HepG2 (cell line): ENCODE results near the gene RALY. TPM values are rescaled to one million over a fixed set of nuclear protein-coding genes. Genes with fewer than 3 reads are reported as not detected.
"Not testable (repeated sequence)": the region's sequence is repeated elsewhere in the genome, so short reads cannot be mapped to it uniquely, and the experiment has no call there.

Experiments used
- ATAC-seq: fragments of 200-7000 bp; cut with Tn5 transposase; 3 replicates; pipeline ENCODE4 v1.9.1; 2020; ENCODE audit warnings: mild to moderate bottlenecking, moderate library complexity
- BruUV-seq: library from RNA; stranded (reverse); fragments of 400-500 nt; replicated peaks from 2 replicates; lab custom pipeline; 2021; lab: Mats Ljungman, UMichigan
- CTCF ChIA-PET: fragments of 300-600 bp; formaldehyde crosslinking; extraction: SDS; loops from one replicate; lab custom pipeline; 2021; ENCODE audit warnings: low total read pairs, inconsistent platforms, low intra/inter-chr PET ratio; lab: Yijun Ruan, JAX
- POLR2A ChIA-PET: fragments of 350-600 bp; sonication (Branson Sonifier 250); formaldehyde crosslinking; loops from one replicate; lab custom pipeline; 2020; ENCODE audit warnings: antibody characterized with exemption, inconsistent platforms; lab: Yijun Ruan, JAX
- DNase-seq: peaks from one replicate; pipeline ENCODE4 v3.0.0-alpha.2; 2015; ENCODE audit warnings: low spot score
- FAIRE-seq: peaks from 3 replicates; lab custom pipeline; 2011; peaks lifted over from hg19 to GRCh38; lab: Jason Lieb, UNC
- H2AFZ ChIP-seq: one replicate; pipeline ENCODE4 v1.6.1; 2011; ENCODE audit warnings: low read length, inconsistent platforms
- H3K27ac ChIP-seq: fragments of 300-600 bp; 3 replicates; pipeline ENCODE4 v1.8.0; 2011; ENCODE audit warnings: mixed run types, mild to moderate bottlenecking, mixed read lengths, low read length, inconsistent platforms; ENCODE audit not compliant: insufficient read depth; ENCODE audit errors: extremely low read length
- H3K27me3 ChIP-seq, 2 experiments: fragments of 200-600 bp in 1 of 2; 2 replicates in 1 of 2; 3 replicates in 1 of 2; pipeline versions ENCODE4 v1.6.0 to v1.8.0; 2011; ENCODE audit warnings: low read length in 2 of 2, mild to moderate bottlenecking in 2 of 2, moderate library complexity in 2 of 2, inconsistent platforms in 1 of 2; ENCODE audit not compliant: insufficient read depth in 2 of 2, control insufficient read depth in 1 of 2
- H3K36me3 ChIP-seq, 2 experiments: fragments of 200-600 bp in 1 of 2; replicated peaks in 1 of 2; 2 replicates in 1 of 2; 3 replicates in 1 of 2; pipeline versions ENCODE4 v1.5.1 to v1.8.0; 2011; ENCODE audit warnings: low read length in 2 of 2, inconsistent platforms in 1 of 2; ENCODE audit not compliant: insufficient read depth in 2 of 2, control insufficient read depth in 1 of 2
- H3K4me1 ChIP-seq: 2 replicates; pipeline ENCODE4 v1.5.1; 2012; ENCODE audit warnings: low read length, inconsistent platforms; ENCODE audit not compliant: insufficient read depth
- H3K4me2 ChIP-seq: 2 replicates; pipeline ENCODE4 v1.6.0; 2011; ENCODE audit warnings: low read depth, low read length, inconsistent platforms
- H3K4me3 ChIP-seq, 3 experiments: fragments of 200-600 bp in 1 of 3; sonication (generic), shearing (Covaris generic) in 1 of 3; replicated peaks in 1 of 3; 2 replicates each; pipeline ENCODE4 v1.5.1; 2011 to 2016; ENCODE audit warnings: low read length in 3 of 3, inconsistent platforms in 2 of 3, low read depth in 2 of 3, mild to moderate bottlenecking in 2 of 3, control low read depth in 1 of 3, mixed read lengths in 1 of 3; ENCODE audit not compliant: insufficient read depth in 1 of 3
- H3K79me2 ChIP-seq: one replicate; pipeline ENCODE4 v1.6.1; 2011; ENCODE audit warnings: low read length, inconsistent platforms; ENCODE audit not compliant: insufficient read depth
- H3K9ac ChIP-seq: 2 replicates; pipeline ENCODE4 v1.6.0; 2011; ENCODE audit warnings: mild to moderate bottlenecking, low read depth, low read length, inconsistent platforms; ENCODE audit not compliant: insufficient read depth
- H3K9me3 ChIP-seq: 2 replicates; pipeline ENCODE4 v1.5.1; 2012; ENCODE audit warnings: mild to moderate bottlenecking, low read length
- H4K20me1 ChIP-seq: 2 replicates; pipeline ENCODE4 v1.6.0; 2011; ENCODE audit warnings: inconsistent platforms, mild to moderate bottlenecking, low read length, moderate library complexity; ENCODE audit not compliant: insufficient read depth
- ARID3A ChIP-seq: IDR thresholded peaks from 2 replicates; pipeline ENCODE4 v1.6.1; 2012; ENCODE audit warnings: low read depth, low read length, improper control_type of control experiment
- CREM ChIP-seq, 2 experiments: sonication (generic) in 1 of 2; formaldehyde crosslinking in 1 of 2; IDR thresholded peaks; 2 replicates each; pipeline versions ENCODE4 v1.4.0 to v1.6.1; 2016 to 2020; ENCODE audit warnings: antibody characterized with exemption in 1 of 2, mild to moderate bottlenecking in 1 of 2, missing genetic modification reagents in 1 of 2
- KAT8 ChIP-seq: IDR thresholded peaks from 2 replicates; pipeline ENCODE4 v1.6.1; 2016; ENCODE audit warnings: missing genetic modification reagents, missing compliant biosample characterization
- KLF16 ChIP-seq, 2 experiments: sonication (generic) in 1 of 2; formaldehyde crosslinking in 1 of 2; IDR thresholded peaks; 2 replicates each; pipeline versions ENCODE4 v1.6.1 to v1.8.0; 2016 to 2023; ENCODE audit warnings: missing genetic modification reagents in 2 of 2, missing compliant biosample characterization in 1 of 2
- KLF6 ChIP-seq: IDR thresholded peaks from 2 replicates; pipeline ENCODE4 v1.8.0; 2016; ENCODE audit warnings: missing biosample characterization, missing genetic modification reagents
- MAX ChIP-seq: IDR thresholded peaks from 2 replicates; pipeline ENCODE4 v1.6.1; 2012; ENCODE audit warnings: inconsistent platforms
- MAZ ChIP-seq, 2 experiments: sonication (generic) in 1 of 2; formaldehyde crosslinking in 1 of 2; IDR thresholded peaks; 2 replicates each; pipeline versions ENCODE4 v1.5.0 to v1.6.1; 2012 to 2020; ENCODE audit warnings: low read depth in 2 of 2, mild to moderate bottlenecking in 2 of 2, borderline replicate concordance in 1 of 2, improper control_type of control experiment in 1 of 2, low read length in 1 of 2, missing genetic modification reagents in 1 of 2, moderate library complexity in 1 of 2
- NCOA2 ChIP-seq: sonication (generic); formaldehyde crosslinking; IDR thresholded peaks from 2 replicates; pipeline ENCODE4 v1.8.0; 2022; ENCODE audit warnings: inconsistent platforms
- NFKBIZ ChIP-seq: IDR thresholded peaks from 2 replicates; pipeline ENCODE4 v1.6.1; 2018; ENCODE audit warnings: missing genetic modification reagents, missing compliant biosample characterization
- PHF21A ChIP-seq: sonication (generic); formaldehyde crosslinking; IDR thresholded peaks from 2 replicates; pipeline ENCODE4 v1.5.0; 2020; ENCODE audit warnings: mild to moderate bottlenecking, missing genetic modification reagents
- RARA ChIP-seq: IDR thresholded peaks from 2 replicates; pipeline ENCODE4 v1.6.1; 2016; ENCODE audit warnings: missing genetic modification reagents, missing compliant biosample characterization
- RCOR2 ChIP-seq: IDR thresholded peaks from 2 replicates; pipeline ENCODE4 v1.6.1; 2016; ENCODE audit warnings: missing biosample characterization, missing genetic modification reagents
- SOX5 ChIP-seq: IDR thresholded peaks from 2 replicates; pipeline ENCODE4 v1.6.1; 2016; ENCODE audit warnings: borderline replicate concordance
- THRA ChIP-seq: sonication (generic); formaldehyde crosslinking; IDR thresholded peaks from 2 replicates; pipeline ENCODE4 v1.4.0; 2020; ENCODE audit warnings: missing genetic modification reagents, borderline replicate concordance
- ZMYM3 ChIP-seq: sonication (generic); formaldehyde crosslinking; IDR thresholded peaks from 2 replicates; pipeline ENCODE4 v1.5.1; 2020; ENCODE audit warnings: mild to moderate bottlenecking, missing genetic modification reagents
- ZMYM4 ChIP-seq: sonication (generic); formaldehyde crosslinking; IDR thresholded peaks from 2 replicates; pipeline ENCODE4 v1.8.1; 2023; ENCODE audit warnings: mild to moderate bottlenecking, missing genetic modification reagents
- ZNF264 ChIP-seq: sonication (generic); formaldehyde crosslinking; IDR thresholded peaks from 2 replicates; pipeline ENCODE4 v1.4.0; 2020; ENCODE audit warnings: missing genetic modification reagents
- WGBS: methylation state at CpG from one replicate; pipeline ENCODE4 v1.1.6; 2017; ENCODE audit warnings: low lambda C conversion rate; 5-methylcytosine and 5-hydroxymethylcytosine counted together
- in situ Hi-C: cut with HindIII; loops from 2 replicates; pipeline ENCODE4 v1.10.0; 2017; ENCODE audit warnings: low pct_unique_long_range_greater_than_20kb; ENCODE audit not compliant: extremely low pct_ligation_motif_present
- intact Hi-C: fragments of 100-400 bp; cut with micrococcal nuclease; formaldehyde crosslinking; loops from one replicate; pipeline ENCODE4 v1.10.0; 2022; ENCODE audit not compliant: unreplicated experiment
- polyA plus RNA-seq, 8 experiments: library from polyadenylated mRNA; depleted of rRNA in 3 of 8; stranded (reverse) in 7 of 8; unstranded in 1 of 8; fragments of >200 nt; fragmentation: Illumina TruSeq in 4 of 8; extraction: Trizol in 4 of 8; gene quantifications; 2 replicates each; pipeline versions ENCODE4 v1.2.1 to v1.2.3, GENCODE V29; 2011 to 2016; ENCODE audit warnings: low read depth in 4 of 8, missing spikeins in 1 of 8, mixed read lengths in 1 of 8; ENCODE audit not compliant: insufficient read depth in 1 of 8
- total RNA-seq, 5 experiments: library from RNA; depleted of rRNA; stranded (reverse); fragments of >200 nt; fragmentation: Illumina TruSeq; extraction: Trizol; gene quantifications; 2 replicates each; pipeline ENCODE4 v1.2.3, GENCODE V29; 2016; ENCODE audit warnings: low read depth in 1 of 5
- TF ChIP-seq, protein P1 (sequence below): sonication (generic); formaldehyde crosslinking; IDR thresholded peaks from 2 replicates; pipeline ENCODE4 v1.4.0; 2020; ENCODE audit warnings: missing genetic modification reagents

Gene RALY
- total and polyA plus RNA-seq, 2 of the 13 experiments (the other 11 are each of a cell fraction or from before 2014, with no cell fraction given) = 178 to 186 TPM

DNA sequence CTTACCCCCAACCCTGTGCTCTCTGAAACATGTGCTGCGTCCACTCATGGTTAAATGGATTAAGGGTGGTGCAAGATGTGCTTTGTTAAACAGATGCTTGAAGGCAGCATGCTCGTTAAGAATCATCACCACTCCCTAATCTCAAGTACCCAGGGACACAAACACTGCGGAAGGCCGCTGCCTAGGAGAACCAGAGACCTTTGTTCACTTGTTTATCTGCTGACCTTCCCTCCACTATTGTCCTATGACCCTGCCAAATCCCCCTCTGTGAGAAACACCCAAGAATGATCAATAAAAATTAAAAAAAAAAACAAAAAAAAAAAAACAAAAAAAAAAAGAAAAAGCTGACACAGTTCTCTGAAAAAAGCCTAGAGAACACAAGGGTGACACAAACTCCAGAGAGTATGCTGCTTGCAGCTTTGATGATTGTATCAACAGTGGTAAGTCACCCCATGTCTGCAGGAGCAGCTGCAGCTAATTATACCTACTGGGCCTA, 139.7 kb downstream of the RALY start:
- H4K20me1 ChIP-seq; FAIRE-seq; H3K27me3 ChIP-seq; in situ Hi-C loops; H2AFZ ChIP-seq; H3K36me3 ChIP-seq; intact Hi-C loops; CTCF ChIA-PET; BruUV-seq; H3K79me2 ChIP-seq; TF ChIP-seq CREM (CRISPR knock-in tag; IDR thresholded peaks at IDR 0.05); MAZ (IDR thresholded peaks at IDR 0.05; ENCODE audit: borderline replicate concordance, low read depth, low read length): not testable (repeated sequence)
- POLR2A ChIA-PET = interaction anchor here (0.6 to 1.2 kb wide), 5 partner anchors 18 to 140 kb away, joined by 3 to 17 read pairs (median 4); partner anchors contain the start of gene EIF2S2
- H3K4me2 ChIP-seq = peak overlapping the region; percentile 67
- peak overlapping the region; percentile 37; the same call in 1 of the 2 replicates for H3K9ac ChIP-seq
- DNase-seq = peak; percentile 66
- H3K27ac ChIP-seq = peak overlapping the region; percentile 63
- 0% methylated on average over 4 of the region's 4 CpGs for WGBS
- H3K9me3 ChIP-seq = peaks cover 16% of the 10 kb centered on the region; the same call in 1 of the 2 replicates
- peak overlapping the region in 1 of 3 experiments; percentile 29; a peak in 1 of 6 replicates for H3K4me3 ChIP-seq
- peaks cover 58% of the 10 kb centered on the region for H3K4me1 ChIP-seq
- ATAC-seq = peak; percentile 65
- TF ChIP-seq ARID3A = 0 out of 2 replicates have a peak, but pooled peaks have one; percentile 31
- TF ChIP-seq MAX = 0 out of 2 replicates have a peak, but pooled peaks have one; percentile 20
- TF ChIP-seq, protein P1, sequence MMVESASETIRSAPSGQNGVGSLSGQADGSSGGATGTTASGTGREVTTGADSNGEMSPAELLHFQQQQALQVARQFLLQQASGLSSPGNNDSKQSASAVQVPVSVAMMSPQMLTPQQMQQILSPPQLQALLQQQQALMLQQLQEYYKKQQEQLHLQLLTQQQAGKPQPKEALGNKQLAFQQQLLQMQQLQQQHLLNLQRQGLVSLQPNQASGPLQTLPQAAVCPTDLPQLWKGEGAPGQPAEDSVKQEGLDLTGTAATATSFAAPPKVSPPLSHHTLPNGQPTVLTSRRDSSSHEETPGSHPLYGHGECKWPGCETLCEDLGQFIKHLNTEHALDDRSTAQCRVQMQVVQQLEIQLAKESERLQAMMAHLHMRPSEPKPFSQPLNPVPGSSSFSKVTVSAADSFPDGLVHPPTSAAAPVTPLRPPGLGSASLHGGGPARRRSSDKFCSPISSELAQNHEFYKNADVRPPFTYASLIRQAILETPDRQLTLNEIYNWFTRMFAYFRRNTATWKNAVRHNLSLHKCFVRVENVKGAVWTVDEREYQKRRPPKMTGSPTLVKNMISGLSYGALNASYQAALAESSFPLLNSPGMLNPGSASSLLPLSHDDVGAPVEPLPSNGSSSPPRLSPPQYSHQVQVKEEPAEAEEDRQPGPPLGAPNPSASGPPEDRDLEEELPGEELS = peak; percentile 84
- 0 out of 2 replicates have a peak, but pooled peaks have one; percentile 12 for TF ChIP-seq NFKBIZ (CRISPR knock-in tag)
- TF ChIP-seq PHF21A (CRISPR knock-in tag) = 0 out of 2 replicates have a peak, but pooled peaks have one; percentile 35
- TF ChIP-seq ZMYM3 = 0 out of 2 replicates have a peak, but pooled peaks have one; percentile 28
- peak in 1 of 2 experiments; percentile 37; a peak in 1 of 4 replicates for TF ChIP-seq KLF16 (CRISPR knock-in tag; IDR thresholded peaks at IDR 0.05)
- 0 out of 2 replicates have a peak, but pooled peaks have one; percentile 11 for TF ChIP-seq RCOR2
- peak; percentile 52 for TF ChIP-seq NCOA2 (CRISPR knock-in tag)
- peak; percentile 10; the same call in 1 of the 2 replicates for TF ChIP-seq THRA
- TF ChIP-seq KAT8 (CRISPR knock-in tag) = 0 out of 2 replicates have a peak, but pooled peaks have one; percentile 32
- peak; percentile 6; the same call in 1 of the 2 replicates for TF ChIP-seq ZMYM4 (CRISPR knock-in tag)
- 0 out of 2 replicates have a peak, but pooled peaks have one; percentile 43 for TF ChIP-seq KLF6
- TF ChIP-seq CREM (IDR thresholded peaks at IDR 0.05) = peak; percentile 63
- 0 out of 2 replicates have a peak, but pooled peaks have one; percentile 5 for TF ChIP-seq RARA (CRISPR knock-in tag)
- TF ChIP-seq SOX5 (CRISPR knock-in tag) = peak; percentile 87
- TF ChIP-seq MAZ (CRISPR knock-in tag; IDR thresholded peaks at IDR 0.05; ENCODE audit: low read depth) = 0 out of 2 replicates have a peak, but pooled peaks have one; percentile 3
- TF ChIP-seq ZNF264 = 0 out of 2 replicates have a peak, but pooled peaks have one; percentile 5
